Activated T-helper 1 cell treated with anti-CD3 and anti-CD28 coated beads, Interleukin-2, amount 50 U/mL, for 16 hours (primary cell): ENCODE results near the gene WNT7B.

ENCODE experiments used
- DNase-seq, 2 donors: peaks; one replicate each; pipeline ENCODE4 v3.0.0-alpha.2; 2020; ENCODE audit warnings: low read depth in 1 of 2, low spot score in 1 of 2

The WNT7B gene

DNA sequence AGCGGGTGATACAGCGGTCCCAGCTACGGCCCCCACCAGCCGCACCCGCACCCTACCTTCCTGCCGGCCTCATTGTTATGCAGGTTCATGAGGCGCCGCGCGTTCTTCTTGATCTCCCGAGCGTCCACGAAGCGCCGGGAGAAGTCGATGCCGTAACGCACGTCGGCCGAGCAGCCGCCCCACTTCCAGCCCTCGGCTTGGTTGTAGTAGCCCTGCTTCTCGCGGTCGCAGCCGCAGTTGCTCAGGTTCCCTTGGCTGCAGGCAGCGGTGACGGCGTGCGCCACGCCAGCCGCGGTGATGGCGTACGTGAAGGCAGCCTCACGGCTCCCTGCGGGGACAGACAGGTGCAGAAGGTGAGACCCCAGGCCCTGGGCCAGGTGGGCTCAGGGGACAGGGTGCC lies 45.9 kb downstream of the WNT7B start:
- no peak for DNase-seq

- DNase-seq, result no peak
These were observed 46.6 kb downstream of the WNT7B start for GRCh38 chr22:45930324-45930723.

DNA sequence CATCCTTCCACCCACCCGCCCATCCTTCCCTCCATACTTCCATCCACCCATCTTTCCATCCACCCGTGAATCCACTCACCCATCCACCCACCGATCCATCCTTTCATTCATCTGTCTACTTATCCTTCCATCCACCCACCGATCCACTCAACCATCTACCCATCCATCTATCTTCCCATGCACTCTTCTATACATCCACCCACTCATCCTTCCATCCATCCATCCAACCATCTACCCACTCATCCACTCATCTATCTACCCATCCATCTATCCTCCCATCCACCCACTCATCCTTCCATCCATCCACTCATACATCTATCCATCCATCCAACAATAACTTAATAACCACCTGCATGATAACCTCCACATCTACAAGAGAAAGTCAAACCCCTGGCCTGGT lies 47.3 kb downstream of the WNT7B start:
- DNase-seq, result no peak

DNA sequence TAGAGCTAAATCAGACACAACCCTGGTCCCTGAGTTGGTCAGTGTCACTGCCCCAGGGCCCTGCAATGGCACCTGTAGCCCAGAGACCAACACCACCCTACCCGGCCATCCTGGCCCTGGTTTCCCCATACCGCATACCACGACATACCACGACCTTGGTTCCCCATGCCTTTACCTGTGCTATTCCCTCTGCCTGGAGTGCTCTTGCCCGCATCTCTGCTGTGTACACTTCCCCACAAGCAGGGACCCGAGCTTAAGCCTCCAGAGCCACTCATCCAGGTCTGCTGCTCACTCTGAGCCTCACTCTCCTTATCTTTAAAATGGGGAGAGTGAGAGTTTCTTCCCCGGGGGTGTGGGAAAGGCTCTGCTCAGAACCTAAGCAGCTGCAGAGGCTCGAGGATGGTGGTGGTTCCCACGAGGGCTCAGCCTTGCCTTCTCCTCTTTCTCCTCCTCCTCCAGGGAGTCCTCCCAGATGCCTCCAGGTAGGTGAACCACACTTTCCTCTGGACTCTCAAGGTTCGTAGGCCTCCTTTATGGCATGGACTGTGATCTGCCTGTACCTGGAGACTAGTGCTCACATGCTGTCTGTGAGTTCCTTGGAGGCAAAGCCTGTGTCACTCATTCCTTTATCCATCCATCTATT lies 48.1 kb downstream of the WNT7B start:
- DNase-seq, result no peak

DNA sequence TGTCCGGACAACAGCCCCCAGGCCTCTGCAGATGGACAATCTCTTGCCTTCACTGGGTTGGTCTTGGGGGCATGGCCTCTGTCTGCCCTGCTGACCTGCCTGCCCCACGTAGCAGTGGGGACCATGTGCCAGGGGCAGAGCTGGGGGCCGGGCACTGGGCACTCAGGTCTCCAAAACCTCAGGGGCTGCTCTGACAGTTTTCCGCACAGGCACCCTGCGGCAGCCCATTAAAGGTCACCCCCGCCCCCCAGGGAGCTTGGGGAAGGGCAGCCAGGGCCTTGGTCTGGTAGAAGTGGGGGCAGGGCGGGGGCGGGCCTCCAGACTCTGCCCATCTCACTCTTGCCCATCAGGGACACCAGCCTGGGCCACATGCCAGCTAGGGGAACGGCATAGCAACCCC lies 49.9 kb downstream of the WNT7B start:
- no peak for DNase-seq

DNA sequence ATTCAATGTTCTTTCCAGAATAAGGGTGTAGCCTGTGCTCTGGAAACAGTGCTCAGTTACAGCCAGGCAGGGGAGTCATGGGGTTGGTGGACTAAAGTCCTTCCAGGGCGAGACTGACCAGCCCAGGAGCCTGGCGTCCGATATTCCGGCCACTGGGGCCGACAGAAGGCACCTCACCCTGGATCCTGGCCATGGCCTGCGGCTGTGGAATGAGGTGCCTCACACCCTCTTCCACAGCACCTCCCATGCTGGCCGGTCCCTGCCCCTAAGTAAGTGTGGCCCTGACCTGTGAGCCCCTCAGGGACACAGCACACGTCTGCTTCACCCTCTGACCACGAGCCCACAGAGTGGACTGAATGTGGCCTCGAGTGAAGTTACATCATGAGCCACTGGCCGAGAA lies 50.5 kb downstream of the WNT7B start:
- no peak for DNase-seq

- no peak for DNase-seq
These were observed 51.1 kb downstream of the WNT7B start for GRCh38 chr22:45925811-45926351.

GRCh38 chr22:45923835-45924234 lies 53.1 kb downstream of the WNT7B start:
- no peak for DNase-seq

DNA sequence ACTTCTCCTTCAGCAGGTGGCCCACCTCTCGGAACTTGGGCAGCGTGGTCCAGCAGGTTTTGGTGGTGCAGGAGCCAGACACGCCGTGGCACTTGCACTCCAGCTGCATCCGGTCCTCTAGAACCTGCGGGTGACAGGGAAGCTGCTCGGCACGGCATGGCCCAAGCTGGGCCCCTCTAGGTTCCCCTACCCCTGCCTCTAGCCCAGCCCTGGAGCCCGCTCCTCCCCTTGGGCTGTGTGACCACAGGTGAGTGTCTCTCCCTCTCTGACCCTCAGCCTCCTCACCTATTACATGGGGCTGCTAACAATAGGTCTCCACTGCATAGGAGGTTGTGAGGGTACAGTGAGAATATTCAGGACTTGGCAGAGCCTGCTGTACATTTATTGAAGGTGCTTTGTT lies 53.8 kb downstream of the WNT7B start:
- DNase-seq, result no peak

DNA sequence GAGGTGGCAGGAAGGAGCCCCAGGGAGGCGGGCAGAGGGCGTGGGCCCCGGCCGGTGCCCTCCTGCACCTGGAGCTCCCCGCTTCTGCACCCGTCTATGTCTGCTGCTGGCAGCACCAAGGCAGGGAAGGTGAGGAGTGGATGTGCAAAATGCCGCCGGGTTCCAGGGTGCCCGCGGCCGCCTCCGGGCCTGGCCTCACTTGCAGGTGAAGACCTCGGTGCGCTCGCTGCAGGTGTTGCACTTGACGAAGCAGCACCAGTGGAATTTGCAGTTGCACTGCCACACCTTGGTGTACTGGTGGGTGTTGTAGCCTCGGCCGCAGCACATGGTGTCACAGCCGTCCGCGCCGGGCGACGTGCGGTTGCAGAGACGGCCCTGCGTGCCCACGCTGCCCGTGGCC lies 54.3 kb downstream of the WNT7B start:
- no peak for DNase-seq

DNA sequence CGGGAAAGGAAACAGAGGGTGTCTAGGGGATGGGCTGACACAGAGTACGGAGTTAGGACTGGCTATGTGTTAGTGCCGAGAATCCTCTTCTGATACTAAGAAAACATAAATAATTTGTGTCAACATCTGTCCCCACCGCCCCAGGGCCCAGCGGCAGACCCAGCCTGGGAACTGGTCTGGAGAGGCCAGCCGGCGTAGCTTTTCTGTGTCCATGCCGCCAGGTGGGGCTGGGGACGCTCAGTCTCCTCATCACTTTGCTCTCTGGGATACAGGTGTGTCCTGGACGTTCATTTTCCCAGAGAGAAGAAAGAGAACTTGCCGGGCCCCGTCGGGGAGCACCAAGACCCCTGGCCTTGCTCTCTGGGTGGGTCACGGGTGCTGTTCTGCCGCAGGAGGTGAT lies 54.7 kb downstream of the WNT7B start:
- no peak for DNase-seq

DNA sequence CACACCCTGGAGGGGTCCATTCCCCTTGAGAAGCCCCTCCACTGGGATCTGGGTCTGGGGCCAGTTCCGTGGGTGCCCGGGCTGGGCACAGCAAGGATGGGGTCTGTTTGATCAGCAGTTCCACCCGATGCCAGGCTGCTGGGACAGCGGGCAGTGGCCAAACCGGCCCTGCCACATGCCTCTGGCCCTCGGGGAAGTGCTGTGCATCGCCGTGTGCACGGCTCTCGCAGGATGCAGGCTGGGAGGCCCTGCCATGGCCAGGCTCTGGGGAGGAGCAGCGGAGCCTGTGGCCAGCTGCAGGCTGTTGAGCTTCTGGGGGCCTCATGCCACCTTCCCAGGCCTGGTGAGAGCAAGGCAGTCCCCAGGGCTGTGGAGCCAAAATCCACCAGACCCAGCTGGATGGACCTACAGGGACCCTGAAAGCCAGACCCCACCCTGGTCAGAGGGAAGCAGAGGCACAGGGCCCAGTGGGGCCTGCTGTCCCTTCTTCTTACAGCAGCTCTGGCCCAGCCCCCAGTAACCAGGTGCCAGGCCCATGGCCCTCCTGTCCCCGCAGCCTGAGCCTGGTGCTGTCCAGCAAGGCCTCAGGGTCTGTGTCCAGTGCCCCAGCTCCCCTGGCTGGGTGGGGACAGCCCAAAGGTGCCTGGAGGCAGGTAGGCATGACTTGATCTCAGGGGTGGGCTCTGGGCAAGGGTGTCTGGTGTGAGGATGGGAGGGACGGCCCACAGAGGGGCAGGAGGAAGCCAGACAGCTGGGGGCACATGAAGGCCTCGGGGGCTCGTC lies 57.3 kb downstream of the WNT7B start:
- no peak for DNase-seq

DNA sequence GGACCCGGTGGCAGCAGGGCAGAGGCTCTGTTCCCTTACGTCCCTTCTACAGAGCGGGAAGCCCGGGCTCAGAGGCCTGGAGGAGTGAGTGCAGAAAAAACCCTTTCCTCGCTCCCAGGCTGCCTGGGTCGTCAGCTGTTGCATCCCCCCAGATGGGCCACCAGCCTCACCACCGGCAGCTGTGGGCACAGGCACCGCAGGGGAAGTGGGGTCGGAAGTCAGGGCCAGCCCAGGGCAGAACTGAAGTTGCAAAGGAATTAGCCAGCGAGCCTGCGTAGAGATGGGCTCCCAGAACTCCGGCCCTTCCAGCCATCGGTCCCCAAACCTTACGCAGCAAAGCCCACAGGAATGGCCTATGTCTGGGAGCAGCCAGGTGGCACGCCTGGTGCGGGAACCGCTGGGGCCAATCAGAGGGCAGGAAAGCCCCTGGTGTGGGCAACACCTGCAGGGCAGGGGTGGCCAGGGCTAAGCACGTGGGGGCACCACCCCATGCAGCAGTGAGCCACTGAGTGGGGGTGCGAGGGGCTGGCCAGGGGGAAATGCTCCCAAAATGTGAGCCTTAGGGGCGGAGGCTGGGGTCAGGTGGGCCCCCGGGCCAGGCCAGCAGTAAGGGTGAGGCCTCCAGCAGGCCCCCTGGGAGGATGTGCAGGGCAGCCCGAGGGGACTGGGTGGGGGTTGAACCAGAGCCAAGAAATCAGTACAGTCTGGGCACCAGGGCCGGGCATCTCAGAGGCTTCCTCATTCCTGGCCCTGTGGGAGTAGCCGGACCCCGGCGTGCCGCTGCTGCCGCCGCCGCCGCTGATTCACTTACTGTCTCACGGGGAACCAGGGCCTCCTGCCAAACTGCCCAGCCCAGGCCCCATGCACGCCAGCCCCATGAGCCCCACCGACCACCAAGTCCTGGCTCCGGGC lies 58.2 kb downstream of the WNT7B start:
- DNase-seq, result no peak

- DNase-seq, result no peak
These were observed 59.1 kb downstream of the WNT7B start for GRCh38 chr22:45917700-45918458.

DNA sequence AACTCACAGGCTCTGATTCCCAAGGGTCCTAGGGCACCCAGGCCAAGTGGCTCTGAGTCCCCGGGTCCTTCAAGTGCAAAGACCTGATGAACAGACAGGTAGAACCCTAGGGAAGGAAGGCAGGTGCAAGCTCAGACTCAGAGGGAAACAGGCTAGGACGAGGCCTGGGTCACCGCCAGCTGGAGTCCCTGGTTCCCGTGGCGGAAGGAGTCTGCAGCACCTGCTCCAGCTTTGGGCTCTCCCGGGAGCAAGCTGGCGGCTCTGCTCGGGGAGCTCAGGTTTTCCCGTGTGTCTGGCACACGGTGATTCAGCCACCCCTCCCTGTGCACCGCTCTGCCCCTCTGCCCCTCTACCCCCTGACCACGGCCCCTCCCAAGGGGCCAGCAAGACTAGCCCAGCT lies 59.8 kb downstream of the WNT7B start:
- DNase-seq, result no peak

GRCh38 chr22:45916515-45916914 lies 60.4 kb downstream of the WNT7B start:
- DNase-seq, result no peak

DNA sequence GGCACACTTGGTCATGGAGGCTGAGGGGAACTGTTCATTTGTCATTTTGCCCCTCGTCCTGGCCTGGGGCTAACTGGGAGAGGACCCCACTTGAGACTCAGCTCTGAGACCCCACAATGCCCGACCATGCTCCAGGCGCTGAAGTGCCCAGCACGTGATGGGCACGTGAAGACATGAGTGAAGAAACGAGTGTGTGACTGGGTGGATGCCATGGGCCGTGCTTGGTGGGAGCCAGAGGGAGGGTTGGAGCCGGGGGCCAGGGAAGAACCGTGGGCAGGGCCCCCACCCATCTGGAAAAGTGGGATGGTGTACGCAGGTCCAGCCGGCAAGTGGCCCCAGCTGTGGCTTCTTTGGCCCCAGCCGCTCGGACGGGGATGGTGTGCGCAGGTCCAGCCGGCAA lies 61.1 kb downstream of the WNT7B start:
- no peak for DNase-seq

GRCh38 chr22:45915151-45915550 lies 61.8 kb downstream of the WNT7B start:
- no peak for DNase-seq

GRCh38 chr22:45914309-45914708 lies 62.7 kb downstream of the WNT7B start:
- no peak for DNase-seq

- no peak for DNase-seq
These were observed 64.1 kb downstream of the WNT7B start for GRCh38 chr22:45912910-45913309.
